Measurements from ENCODE around the gene RYR3. TPM values are rescaled to one million over a fixed set of nuclear protein-coding genes. Genes with fewer than 3 reads are reported as not detected.
A peak's percentile ranks its signal among the peaks of the same experiment; 100 is the strongest.

RYR3 gene
- total RNA-seq, 1 donor from 2014 or later = 6.3 TPM

DNA sequence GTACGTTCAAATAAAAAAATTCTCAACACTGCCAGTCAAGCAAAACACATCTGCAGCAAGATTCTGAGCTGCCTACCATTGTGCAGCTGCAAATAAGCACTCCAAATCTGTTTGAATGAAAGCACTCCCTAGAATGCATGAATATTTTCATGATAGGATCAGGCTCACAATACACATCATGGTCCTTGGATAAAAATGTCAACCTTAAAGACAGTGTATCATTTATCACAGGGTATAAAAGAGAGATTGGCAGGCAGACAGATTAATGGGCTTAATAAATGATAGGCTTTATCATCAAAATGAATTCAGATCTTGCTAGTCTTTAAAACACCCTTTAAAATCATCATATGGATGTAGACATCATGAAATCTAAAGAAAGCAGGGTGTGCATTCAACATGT is 9.2 kb downstream of the RYR3 start:
- no peak for DNase-seq

DNA sequence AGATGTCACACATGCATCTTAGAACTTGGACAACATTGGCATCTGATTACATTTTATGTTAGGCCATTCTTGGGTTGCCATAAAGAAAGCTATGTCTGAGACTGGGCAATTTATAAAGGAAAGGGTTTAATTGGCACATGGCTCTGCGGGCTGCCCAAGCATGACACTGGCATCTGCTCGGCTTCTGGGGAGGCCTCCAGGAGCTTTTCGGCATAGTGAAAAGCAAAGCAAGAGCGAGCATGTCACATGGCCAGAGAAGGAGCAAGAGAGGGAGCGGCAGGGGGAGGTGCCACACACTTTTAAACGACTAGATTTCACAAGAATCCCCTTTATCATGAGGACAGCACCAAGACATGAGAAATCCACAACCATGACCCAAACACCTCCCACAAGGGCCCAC is 11.3 kb downstream of the RYR3 start:
- no peak for DNase-seq

DNA sequence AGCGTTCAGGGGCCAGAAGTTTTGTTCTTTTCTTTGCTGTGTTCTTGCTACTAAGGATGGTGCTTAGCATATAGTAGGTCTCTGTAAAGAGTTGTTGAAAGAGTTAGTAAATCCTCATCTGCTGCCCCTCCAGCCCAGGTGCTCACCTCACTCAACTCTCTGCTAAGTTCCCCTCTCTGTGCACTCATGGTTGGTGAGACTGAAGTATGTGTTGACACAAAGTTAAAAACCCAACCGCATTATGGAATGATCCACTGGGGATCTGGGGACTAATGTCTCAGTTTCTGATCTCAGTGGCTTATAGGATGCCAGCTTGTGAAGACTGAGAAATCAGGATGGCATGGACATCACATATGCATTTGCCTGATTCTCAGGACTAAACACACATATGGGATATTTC is 13.8 kb downstream of the RYR3 start:
- DNase-seq = no peak

DNA sequence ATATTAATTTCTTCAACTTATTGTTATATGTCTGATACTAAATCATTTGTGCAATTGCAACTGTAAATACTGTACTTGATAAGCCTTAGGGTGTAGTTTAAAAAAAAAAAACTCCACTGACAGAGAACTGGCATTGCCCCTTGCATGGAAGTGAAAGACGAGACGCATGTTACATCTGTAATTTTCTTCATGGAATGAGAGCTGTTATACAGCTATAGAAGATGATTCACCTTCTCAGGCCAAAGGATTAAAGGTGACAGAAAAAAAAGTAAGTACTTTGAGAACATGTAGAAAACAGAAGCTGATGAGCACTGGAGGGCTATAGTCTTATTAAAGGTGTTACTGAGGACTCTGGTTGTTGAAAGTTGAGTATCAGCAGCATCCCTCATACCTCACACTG is 16.1 kb downstream of the RYR3 start:
- DNase-seq = no peak

DNA sequence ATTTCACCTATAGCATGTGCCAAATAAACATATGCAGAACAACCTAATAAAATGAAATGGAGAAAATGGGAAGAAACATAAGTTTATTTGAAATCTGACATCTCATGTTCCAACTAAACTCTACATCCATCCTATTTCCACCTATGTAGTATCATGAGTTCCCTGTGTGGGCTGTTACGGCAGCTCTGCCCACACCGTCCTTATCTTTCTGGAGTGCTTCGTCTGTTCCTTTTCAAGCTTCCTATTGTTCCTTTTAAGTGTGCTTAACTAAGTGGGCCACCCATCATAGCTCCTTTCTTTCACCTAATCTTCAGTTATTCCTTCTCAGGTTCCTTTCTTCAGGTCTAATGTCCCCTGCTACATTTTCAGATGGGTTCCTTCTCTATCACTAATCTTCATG is 17.3 kb downstream of the RYR3 start:
- DNase-seq = no peak

DNA sequence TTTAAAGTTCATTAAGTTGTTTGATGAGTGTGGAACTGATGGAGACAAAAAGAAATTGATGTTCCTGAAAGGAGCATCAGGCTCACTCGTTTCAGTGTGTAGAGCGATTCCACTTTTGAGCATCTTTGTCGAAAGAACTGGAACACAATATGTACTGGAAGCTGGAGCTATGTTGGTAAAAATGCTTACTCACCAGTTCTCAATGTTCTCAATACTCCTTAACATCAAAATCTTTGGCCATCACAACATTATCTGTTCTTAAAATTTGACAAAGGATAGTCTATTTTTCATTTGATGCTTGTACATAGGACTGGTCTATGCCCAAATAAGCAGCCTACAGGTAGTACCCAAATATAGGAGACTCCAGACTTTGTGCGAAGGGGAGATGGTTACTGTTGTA is 18.7 kb downstream of the RYR3 start:
- DNase-seq = no peak

DNA sequence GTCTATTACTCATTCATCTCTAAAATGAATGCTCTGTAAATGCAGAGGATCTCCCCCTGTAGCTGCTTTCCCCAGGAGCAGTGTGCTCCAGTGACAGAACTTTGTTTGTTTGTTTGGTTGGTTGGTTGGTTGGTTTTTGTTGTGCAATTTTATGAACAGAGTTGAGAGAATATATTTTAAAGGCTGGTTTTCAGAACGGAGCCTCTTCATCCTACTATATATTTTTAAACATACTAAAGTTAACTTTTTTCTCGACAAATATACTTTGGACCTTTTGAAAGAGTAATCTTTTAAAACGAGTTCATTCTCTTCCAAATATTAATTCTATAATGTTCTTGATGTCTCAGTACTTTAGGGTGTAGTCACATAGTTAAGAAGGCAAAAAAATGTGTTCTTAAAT is 20.2 kb downstream of the RYR3 start:
- DNase-seq = no peak

DNA sequence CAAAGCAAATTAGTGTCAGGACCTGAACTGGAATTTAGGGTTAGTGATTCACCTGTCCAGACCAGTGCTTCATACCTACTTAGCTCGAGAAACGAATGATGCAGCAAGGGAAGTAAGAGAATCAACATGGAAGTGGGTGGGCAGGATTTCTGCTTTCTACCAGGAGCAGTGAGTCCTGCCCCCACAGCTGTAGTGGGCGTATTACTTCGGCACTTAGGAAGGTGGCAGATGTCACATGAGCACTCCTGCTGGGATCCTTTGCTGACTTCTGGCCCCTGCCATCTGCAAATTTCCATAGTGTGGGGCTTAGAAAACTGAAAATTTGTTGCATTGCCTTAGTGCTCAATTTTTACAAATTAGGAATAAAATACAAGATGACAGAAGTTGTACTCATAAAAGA is 31.2 kb downstream of the RYR3 start:
- DNase-seq = no peak

DNA sequence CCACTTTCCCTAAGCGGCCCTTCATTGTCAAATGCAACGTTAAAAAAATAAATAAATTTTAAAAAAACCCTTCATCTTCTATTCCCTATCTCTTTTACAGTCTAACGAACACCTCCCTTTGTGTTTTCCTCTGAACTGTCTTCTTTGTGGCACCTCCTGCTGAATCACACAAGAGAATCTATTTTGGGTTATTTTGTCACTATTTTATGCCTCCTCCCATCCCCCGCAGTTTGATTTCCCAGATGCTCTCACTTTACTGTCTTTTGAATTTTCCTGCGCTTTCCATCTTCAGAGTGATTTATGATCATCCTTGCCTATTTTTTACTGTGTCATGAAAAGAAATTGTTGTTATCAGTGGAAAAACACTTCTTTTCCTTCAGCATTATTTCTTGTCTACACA is 32.5 kb downstream of the RYR3 start:
- no peak for DNase-seq

DNA sequence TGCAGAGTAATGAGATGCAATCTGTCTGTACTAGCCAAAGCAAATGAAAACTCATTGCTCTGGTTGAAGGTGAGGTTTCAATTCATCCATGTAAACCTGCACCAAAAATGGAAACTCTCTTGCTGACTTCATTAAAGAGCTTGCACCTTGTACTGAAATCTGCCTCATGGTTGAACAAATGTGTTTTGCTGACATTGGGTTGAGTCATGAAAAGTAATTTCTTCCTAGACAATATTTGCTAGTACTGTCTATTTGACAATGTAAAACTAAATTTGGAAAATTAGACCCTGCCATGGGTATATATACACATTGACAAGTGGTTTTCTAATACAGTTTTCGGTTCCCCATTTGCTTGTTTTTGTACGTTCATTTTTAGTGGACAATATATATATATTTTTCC is 33.3 kb downstream of the RYR3 start:
- no peak for DNase-seq

DNA sequence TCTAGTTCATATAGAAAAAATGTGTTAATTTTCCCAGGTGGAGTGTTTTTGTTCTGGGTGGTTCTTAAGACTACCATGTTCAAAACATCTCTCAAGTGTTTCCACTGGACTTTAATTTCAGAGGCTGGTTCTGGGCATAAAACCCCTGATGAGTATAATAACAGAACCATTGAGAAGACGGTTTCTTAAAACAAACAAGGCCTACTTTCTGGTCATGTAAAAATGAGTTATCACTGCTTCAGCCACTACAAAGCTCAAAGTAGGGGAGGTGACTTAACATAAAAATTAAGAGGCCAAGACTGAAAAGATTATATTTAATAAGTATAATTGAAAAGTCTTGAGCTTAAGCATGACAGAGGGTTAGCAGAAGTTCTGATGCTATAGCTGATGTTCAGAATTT is 33.8 kb downstream of the RYR3 start:
- DNase-seq = no peak

DNA sequence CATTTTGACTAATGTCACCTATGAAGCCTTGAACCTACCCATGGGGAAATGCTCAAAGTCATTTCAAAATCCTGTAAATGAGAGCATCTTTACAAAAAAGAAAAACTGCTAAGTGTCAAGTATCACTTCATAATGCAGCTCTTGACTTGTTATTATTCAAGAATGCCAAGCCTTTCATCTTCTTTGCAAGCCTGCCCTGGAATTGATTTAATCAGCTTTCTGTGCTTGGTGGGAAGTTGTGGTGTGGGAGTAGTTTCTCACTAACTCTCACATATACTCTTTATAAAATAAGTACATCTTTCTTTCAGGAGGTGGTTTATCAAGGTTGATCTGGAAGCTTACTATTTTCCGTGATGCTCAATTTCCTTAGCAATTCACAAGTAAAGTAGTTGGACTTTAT is 43.6 kb downstream of the RYR3 start:
- no peak for DNase-seq

DNA sequence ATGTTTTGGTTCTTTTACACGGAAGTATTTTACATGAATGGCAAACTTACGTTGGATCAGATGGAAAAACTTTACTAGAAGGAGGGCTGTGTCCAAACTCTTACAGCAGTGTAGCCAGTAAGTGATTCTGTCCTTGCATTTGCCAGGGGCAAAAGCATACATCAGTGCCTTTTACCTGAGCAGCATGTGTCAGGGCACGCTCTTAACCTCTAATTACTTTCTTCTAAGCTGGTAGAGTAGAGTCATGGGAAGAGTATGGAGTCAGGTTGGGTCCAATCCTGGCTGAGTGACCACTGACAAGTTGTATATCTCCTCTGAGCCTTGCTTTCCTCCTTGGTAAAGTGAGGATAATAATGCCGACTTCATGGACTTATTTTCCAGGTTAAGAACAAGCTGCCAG is 47.1 kb downstream of the RYR3 start:
- no peak for DNase-seq

DNA sequence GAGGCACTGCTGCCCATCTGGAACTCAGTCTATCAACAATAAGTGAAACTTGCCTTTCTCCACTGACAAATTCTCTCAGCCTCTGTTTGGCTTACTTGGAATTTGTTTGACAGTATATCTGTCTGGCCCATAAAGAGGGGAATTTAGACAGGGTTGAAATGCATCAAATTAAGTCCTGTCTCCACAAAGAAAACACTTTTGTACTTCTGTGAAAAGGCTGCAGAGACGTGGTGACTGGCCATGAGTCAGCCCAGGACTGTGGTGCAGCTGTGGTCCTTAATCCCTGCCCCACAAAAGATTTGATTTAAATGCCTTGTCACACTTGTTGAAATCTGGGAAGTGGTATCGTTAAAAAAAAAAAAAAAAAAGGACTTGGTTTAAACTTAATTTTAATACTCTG is 47.5 kb downstream of the RYR3 start:
- DNase-seq = no peak

DNA sequence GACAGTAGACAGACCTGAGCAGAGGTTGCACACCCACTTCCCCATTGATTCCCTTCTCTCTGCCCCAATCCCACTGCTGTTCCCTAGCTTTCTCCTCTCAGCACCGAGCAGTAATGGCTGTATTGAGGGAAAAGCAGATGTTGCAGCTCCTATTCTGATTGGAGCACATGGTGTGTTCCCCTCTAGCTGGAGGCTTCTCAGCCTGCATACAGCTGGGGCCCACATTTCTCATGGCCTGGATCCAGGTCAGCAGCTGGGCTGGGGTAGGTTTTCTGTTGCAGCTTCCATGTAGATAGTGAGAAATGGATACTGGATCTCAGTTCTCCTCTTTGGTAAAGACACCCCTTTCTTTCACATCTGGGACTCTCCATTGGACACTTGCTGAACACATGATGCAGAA is 50.1 kb downstream of the RYR3 start:
- peak; percentile 66 for DNase-seq

DNA sequence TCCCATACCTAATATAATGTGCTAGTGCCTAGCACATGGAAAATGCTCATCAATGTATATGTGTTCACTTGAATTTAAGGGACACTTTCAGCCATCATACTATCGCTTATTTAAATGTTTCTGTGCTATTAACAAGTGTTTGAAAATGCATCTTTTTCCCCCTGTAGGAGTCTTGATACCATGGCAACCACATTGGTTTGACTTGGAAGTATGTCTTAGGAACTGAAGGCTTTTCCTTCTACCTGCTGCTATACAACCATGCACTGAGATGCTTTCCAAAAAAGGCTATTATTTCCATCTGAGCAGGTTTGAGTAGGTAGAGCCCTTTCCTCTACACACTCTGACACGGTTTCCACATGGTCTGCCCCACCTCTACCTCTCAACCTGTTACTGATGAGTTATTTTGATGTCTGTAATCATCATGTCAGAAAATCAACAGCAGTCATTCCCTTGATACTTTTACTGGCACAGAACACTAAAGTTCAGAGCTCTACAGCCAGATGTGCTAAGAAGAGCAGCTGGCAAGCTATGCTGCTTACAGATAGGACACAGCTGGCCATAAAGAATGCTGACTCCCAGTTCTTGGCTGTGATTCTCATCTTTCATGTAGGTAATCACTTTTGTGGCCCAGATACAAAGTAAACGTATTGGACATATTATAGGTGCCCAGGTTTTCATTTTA is 59.3 kb downstream of the RYR3 start:
- DNase-seq = no peak

DNA sequence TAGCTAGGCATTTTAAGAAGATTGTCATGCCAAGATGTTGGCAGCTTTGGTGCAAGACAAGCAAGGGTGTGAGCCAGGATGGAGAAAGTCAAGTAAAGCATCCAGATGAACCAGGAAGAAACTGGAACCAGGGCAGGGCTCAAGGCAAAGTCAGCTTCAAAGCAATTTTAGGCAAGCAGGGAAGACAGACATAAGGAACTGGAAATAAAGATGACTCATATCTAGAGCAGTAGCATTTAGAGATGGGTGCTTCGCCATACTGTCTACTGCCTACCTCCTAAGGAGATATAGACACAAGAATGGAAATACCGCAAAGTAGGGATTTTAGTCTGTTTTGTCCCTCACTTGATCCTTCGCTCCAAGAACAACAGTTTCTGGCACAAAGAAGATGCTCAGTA is 59.9 kb downstream of the RYR3 start:
- DNase-seq = no peak

DNA sequence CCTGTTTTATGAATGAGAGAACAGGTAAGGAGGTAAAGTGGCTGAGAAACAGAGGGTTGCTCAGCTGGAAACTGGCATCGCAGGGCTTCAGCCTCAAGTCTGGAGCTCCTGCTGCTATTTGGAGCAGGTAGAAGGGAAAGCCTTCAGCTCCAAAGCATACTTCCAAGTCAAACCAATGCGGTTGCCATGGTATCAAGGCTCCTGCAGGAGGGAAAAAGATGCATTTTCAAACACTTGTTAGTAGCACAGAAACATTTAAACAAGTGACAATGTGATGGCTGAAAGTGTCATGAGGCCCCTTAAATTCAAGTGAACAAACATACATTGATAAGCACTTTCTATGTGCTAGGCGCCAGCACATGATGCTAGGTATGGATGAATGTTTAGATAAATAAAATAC is 60.4 kb downstream of the RYR3 start:
- no peak for DNase-seq

DNA sequence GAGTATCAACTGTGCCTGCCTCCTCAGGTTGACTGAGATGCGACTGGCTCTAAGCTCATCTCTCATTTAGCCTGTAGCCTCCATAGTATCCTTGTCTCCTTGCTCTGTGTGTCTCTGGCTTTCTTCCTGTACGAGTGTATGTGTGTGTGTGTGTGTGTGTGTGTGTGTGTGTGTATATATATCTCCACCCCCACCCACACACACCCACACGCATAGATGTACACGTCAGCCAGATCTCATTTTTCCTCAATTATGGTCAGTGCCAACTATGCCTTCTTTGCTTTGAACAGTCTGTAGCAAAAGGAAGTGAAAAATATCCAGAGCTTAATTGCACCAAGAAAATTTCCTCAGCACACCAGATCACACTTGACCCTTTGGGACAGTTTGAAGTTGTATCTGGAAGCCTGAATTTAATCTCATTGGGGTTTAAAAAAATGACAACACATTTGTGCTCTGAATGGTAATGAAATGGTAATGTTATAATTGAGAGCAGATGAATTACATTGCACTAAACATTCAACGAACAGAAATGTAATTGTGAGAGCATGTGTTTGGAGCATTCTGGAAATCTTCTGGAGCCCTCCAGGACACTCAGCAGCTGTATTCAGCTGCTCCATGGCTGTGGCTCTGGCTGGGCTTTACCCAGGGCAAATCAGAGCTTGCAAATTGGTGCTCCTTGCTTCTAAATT is 63.6 kb downstream of the RYR3 start:
- peak; percentile 48 for DNase-seq

DNA sequence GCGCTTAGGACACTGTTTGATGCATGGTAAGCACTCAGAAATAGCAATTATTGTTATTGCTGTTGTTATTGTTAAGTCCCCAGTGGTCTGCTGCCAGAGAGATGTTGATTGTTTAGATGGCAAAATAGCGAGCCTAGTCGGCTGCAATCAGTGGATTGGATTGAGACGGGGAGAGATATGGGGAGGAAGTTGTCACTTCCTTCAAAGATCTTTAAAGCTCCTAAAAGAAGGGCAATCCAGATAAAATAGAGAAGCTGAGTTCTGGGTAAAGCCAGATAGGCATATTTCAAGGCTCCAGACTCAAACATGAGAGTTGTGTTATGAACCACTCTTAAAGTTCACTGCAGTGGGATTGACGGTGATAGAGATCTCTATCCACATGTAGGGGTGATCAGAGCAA is 64.5 kb downstream of the RYR3 start:
- DNase-seq = no peak

DNA sequence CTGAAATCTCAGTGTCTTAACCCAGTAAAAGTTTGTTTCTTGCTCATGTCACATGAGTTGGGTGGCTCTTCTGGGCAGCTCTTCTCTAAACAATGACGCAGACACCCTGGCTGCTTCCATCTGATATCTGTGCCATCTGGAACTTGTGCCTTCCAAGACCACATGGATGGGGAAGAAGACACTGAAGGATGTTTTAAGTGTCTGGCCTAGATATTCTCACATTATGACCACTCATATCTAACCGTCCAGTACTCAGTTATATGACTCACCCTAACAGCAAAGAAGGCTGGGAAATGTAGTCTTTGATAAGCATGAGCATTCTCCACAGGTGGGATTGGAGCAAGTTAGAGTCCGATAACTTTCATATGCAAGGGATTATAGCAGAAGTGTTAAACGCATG is 66.4 kb downstream of the RYR3 start:
- no peak for DNase-seq

DNA sequence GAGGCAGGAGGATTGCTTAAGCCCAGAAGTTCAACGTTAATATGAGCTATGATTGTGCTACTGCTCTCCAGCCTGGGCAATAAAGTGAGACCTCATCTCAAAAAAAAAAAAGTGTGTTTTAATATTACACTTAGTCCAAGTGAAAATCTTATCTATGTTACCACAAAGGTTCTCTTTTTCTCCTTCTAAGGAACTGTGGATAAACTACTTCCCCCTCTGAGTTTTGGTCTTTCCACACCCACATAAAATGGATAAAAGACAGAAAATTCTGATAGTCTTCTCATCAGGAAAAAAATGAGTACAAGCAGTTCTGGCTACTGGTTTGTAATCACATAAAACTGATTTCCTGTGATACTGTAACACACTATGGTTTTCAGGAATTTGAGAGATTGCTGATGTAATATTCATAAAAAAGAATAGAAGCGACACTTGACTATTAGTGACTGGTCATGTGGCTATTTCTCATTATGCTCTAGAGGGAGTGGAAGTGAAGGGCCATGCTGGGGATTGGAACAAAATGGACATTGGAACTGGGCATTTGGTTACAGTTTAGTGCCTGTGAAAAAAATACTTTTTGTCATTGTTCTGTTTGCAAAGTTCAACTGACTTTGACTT is 68.2 kb downstream of the RYR3 start:
- no peak for DNase-seq

DNA sequence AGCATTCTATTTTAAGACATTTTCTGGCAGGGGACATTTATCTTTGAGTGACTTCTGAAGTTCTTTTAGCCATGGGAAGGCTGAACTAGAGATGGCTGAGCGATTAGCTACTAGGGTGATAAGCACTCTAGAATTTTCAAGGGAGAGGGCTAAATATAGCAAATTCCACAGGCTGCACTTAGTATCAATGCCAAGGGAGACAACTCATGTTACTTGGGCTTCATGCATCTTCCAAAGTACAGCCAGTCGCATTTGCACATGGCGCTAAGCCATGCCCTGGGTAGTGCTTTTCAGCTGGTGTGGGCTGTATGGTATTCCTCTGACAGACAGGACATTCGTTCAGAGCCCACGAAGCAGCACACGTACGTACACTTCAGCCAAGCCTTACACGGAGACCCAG is 69.6 kb downstream of the RYR3 start:
- no peak for DNase-seq

DNA sequence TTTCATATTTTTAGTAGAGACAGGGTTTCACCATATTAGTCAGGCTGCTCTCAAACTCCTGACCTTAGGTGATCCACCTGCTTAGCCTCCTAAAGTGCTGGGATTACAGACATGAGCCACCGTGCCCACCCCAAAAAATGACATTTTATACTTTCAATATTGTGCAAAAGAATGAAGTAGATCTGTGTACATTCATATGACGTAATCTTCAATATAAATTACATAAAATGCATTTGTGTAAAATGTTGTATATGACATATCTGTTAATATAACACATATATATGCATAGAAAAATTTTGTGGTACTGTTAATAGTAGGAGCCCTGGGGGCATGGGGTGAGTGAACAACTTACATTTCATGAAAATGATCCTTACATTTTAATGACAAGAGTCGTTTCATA is 71.7 kb downstream of the RYR3 start:
- DNase-seq = no peak
